Thyroid gland (tissue), 4 donors: ENCODE results near the gene MMD2.

ENCODE experiments used
- POLR2A ChIP-seq, 2 donors: fragments of 450-650 bp; IDR thresholded peaks; one replicate each; pipeline ENCODE4 v1.6.1; 2017; ENCODE audit warnings: antibody characterized with exemption in 2 of 2, mild to moderate bottlenecking in 2 of 2, moderate library complexity in 1 of 2
- TF ChIP-seq, protein P1 (sequence below), 6 experiments: fragments of 200-600 bp in 3 of 6; fragments of 450-650 bp in 3 of 6; sonication (generic) in 3 of 6; IDR thresholded peaks; one replicate each; pipeline ENCODE4 v1.5.1; 2016 to 2019; ENCODE audit warnings: antibody characterized with exemption in 6 of 6, mild to moderate bottlenecking in 2 of 6, inconsistent platforms in 1 of 6, moderate library complexity in 1 of 6

DNA sequence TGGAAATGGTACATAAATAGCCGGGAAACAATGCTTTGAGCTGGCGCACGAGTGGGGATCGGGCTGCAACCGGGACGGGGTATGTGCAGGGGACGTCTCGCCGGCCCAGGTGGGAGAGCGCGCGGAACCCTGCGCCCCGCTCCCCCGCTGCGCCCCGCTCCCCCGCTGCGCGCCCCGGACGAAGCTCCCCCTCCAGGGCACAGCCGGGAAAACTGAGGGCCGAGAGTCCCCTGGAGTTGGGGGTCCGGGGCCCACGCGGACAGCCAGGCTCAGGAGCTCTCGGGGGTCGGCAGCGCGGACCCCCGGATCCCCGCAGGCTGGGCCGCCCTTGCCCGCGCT lies 76.0 kb downstream of the MMD2 start:
- TF ChIP-seq, protein P1, sequence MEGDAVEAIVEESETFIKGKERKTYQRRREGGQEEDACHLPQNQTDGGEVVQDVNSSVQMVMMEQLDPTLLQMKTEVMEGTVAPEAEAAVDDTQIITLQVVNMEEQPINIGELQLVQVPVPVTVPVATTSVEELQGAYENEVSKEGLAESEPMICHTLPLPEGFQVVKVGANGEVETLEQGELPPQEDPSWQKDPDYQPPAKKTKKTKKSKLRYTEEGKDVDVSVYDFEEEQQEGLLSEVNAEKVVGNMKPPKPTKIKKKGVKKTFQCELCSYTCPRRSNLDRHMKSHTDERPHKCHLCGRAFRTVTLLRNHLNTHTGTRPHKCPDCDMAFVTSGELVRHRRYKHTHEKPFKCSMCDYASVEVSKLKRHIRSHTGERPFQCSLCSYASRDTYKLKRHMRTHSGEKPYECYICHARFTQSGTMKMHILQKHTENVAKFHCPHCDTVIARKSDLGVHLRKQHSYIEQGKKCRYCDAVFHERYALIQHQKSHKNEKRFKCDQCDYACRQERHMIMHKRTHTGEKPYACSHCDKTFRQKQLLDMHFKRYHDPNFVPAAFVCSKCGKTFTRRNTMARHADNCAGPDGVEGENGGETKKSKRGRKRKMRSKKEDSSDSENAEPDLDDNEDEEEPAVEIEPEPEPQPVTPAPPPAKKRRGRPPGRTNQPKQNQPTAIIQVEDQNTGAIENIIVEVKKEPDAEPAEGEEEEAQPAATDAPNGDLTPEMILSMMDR (IDR thresholded peaks at IDR 0.05): no peak
- no peak for TF ChIP-seq POLR2A (IDR thresholded peaks at IDR 0.05)
